Urinary bladder (tissue), 4 donors: Measurements from ENCODE around the gene DOCK4. TPM values are rescaled to one million over a fixed set of nuclear protein-coding genes. Genes with fewer than 3 reads are reported as not detected.

Experiments
- DNase-seq: peaks from one replicate; pipeline ENCODE4 v3.0.0-alpha.2; 2015; ENCODE audit errors: extremely low spot score
- H3K27ac ChIP-seq: one replicate; pipeline ENCODE4 v1.5.1; 2013; ENCODE audit warnings: low read depth, mild to moderate bottlenecking, moderate library complexity
- H3K36me3 ChIP-seq: one replicate; pipeline ENCODE4 v1.6.1; 2013; ENCODE audit warnings: mild to moderate bottlenecking, moderate library complexity; ENCODE audit not compliant: insufficient read depth
- H3K4me1 ChIP-seq: one replicate; pipeline ENCODE4 v1.6.1; 2013; ENCODE audit warnings: mild to moderate bottlenecking, moderate library complexity; ENCODE audit not compliant: insufficient read depth
- H3K4me3 ChIP-seq: one replicate; pipeline ENCODE4 v1.5.1; 2013; ENCODE audit warnings: low read depth, low read length
- WGBS: extraction: QIAGEN DNeasy Blood & Tissue Kit; methylation state at CpG from one replicate; pipeline ENCODE4 v1.1.7; 2013; 5-methylcytosine and 5-hydroxymethylcytosine counted together
- polyA plus RNA-seq: library from polyadenylated mRNA; stranded (reverse); fragments of 200-250 nt; gene quantifications from one replicate; pipeline ENCODE4 v1.2.3, GENCODE V29; 2013
- total RNA-seq: library from RNA; depleted of rRNA; stranded (reverse); fragments of >200 nt; gene quantifications from one replicate; pipeline ENCODE4 v1.2.3, GENCODE V29; 2014
- donor health status: healthy with polysubstance abuse.
- donor health status: healthy.

Gene DOCK4
- total and polyA plus RNA-seq, 2 donors = 5.9 to 46.5 TPM

GRCh38 chr7:111997546-111997945, 208.7 kb downstream of the DOCK4 start:
- H3K27ac ChIP-seq = no peak overlapping the region
- WGBS = 81% methylated on average over 1 of the region's 1 CpG
- DNase-seq = no peak
- H3K4me3 ChIP-seq = no peak overlapping the region
- H3K36me3 ChIP-seq = no peaks in the 10 kb centered on the region
- no peaks in the 10 kb centered on the region for H3K4me1 ChIP-seq

DNA sequence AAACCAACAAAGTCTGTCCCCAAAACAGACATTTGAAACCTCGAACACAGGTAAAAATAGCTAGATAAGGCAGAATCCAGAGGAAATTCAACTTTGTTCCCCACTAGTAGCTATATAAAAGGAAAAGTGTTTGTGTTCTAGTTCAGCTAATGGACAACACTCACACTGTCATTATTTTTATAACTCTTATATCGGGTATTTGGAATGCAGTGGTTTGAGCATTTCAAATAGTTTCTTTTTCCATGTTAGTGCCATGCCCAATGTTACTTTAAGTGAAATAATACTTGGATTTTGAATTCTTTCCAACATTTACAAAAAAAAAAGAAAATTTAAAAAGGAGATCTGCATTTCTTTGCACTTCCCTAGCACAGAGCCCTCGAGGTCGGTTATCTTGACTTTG, 213.6 kb downstream of the DOCK4 start:
- H3K4me1 ChIP-seq = no peaks in the 10 kb centered on the region
- H3K27ac ChIP-seq = no peak overlapping the region
- no peak overlapping the region for H3K4me3 ChIP-seq
- no peaks in the 10 kb centered on the region for H3K36me3 ChIP-seq
- no peak for DNase-seq
- 83% methylated on average over 4 of the region's 4 CpGs for WGBS

- no peaks in the 10 kb centered on the region for H3K36me3 ChIP-seq
- WGBS = 93% methylated on average over 3 of the region's 3 CpGs
- H3K4me3 ChIP-seq = no peak overlapping the region
- H3K4me1 ChIP-seq = no peaks in the 10 kb centered on the region
- no peak for DNase-seq
- no peak overlapping the region for H3K27ac ChIP-seq
These were observed 215.6 kb downstream of the DOCK4 start for GRCh38 chr7:111990643-111991042.

DNA sequence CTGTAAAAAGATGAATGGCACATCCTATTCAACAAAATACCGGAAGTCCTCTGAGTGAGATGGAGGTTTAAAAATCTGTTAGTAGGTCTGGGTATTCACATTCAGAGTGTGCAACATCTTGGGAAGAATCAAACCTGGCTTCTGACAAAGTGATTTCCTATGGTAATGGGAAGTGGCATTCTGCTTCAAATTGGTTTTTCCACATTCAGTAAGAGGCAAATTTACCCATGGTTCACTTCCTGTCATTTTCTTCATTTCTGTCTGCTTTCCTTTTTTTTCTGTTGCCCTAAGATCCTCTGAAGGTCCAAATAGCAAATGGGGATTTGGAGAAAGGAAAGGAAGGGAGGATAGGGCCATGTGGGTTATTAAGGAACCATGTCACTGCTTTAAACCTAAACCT, 218.3 kb downstream of the DOCK4 start:
- Histone ChIP-seq H3K4me1 (no peaks in the 10 kb centered on the region), H3K36me3 (no peaks in the 10 kb centered on the region), H3K4me3 (no peak overlapping the region), H3K27ac (no peak overlapping the region)
- DNase-seq = no peak
- WGBS = 78% methylated on average over 1 of the region's 1 CpG

DNA sequence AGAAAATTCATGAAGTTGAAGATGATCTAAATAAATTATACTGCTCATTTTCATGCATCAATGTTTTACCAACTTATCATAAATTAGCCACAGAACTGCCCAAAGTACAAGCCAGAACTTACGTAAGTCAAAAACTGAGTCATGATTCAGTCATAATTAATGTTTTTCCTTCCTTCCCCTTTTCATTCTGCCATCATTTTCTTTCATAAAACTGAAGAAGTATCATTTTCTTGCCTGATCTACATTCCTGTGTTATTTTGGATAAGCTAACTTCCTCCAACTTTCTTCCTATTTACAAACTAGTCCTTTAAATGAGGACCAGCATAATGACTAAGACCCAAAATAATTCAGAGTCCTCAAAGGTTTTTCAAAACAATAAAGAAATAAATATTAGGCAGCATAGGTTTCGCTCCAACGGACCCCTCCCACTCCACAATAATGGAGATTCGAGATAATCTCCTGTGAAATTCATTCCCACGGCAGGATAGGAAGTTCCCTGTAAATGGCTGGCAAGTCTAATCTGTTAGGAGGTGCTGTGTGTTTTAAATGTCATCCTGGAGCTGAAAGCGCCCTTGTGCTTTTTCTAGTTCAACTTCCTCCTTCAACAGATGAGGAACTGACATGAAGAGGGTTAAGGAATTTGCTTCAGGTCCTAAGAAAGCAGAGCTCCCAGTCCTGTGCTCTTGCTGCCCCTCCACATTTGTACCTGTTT, 218.9 kb downstream of the DOCK4 start:
- Histone ChIP-seq H3K36me3 (no peaks in the 10 kb centered on the region), H3K4me1 (no peaks in the 10 kb centered on the region), H3K4me3 (no peak overlapping the region), H3K27ac (no peak overlapping the region)
- WGBS = 61% methylated on average over 6 of the region's 6 CpGs
- DNase-seq = no peak

- WGBS = 78% methylated on average over 2 of the region's 2 CpGs
- H3K4me3 ChIP-seq = no peak overlapping the region
- H3K36me3 ChIP-seq = no peaks in the 10 kb centered on the region
- no peak overlapping the region for H3K27ac ChIP-seq
- no peaks in the 10 kb centered on the region for H3K4me1 ChIP-seq
- no peak for DNase-seq
These were observed 219.6 kb downstream of the DOCK4 start for GRCh38 chr7:111986601-111987000.

DNA sequence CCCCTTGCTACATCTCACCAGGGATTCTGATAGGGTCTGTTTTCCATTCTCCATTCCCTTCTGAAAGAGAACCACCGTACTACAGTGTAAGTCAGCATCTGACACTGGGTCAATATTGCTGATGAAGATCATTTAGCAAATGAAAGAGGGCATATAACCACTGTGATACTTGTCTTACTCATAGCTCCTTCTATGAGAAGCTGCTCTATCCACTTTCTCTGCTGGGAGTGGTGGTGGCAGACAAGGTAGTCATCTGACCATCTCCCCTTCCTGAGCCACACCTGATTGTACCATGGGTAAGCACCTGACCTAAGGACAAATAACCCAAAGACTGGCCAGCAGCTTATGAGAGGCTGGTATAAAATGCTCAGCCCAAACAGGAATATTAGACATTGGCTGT, 220.4 kb downstream of the DOCK4 start:
- Histone ChIP-seq H3K27ac (no peak overlapping the region), H3K36me3 (no peaks in the 10 kb centered on the region), H3K4me1 (no peaks in the 10 kb centered on the region), H3K4me3 (no peak overlapping the region)
- WGBS = 99% methylated on average over 1 of the region's 1 CpG
- DNase-seq = no peak

GRCh38 chr7:111982804-111983203, 223.4 kb downstream of the DOCK4 start:
- H3K4me3 ChIP-seq = no peak overlapping the region
- WGBS = 66% methylated on average over 2 of the region's 2 CpGs

DNA sequence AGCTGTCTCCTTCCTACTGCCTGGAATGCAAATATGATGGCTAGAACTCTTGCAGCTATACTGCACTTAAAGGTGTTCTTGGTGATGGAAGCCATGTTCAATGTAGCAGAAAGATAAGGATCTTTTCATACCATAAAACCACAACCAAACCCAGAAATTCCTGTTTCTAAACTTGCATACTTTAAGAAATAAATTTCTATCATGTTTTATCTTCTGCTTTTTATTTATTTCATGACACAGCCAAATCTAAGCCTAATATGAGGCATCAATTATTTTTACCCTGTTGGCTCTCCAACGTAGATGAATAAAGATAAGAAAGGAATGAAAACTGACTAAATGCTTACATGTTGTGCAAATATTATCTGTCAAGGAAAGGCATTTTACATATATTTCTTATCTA, 224.1 kb downstream of the DOCK4 start:
- WGBS = 56% methylated on average over 1 of the region's 1 CpG
- no peak overlapping the region for H3K4me3 ChIP-seq
- H3K36me3 ChIP-seq = no peaks in the 10 kb centered on the region
- no peak overlapping the region for H3K27ac ChIP-seq
- DNase-seq = no peak
- H3K4me1 ChIP-seq = no peaks in the 10 kb centered on the region

More at GRCh38 chr7:111982804-111983203, 223.4 kb downstream of the DOCK4 start:
- Histone ChIP-seq H3K4me1 (no peaks in the 10 kb centered on the region), H3K27ac (no peak overlapping the region), H3K36me3 (no peaks in the 10 kb centered on the region)
- DNase-seq = no peak

GRCh38 chr7:111980725-111981124, 225.5 kb downstream of the DOCK4 start:
- no peaks in the 10 kb centered on the region for H3K4me1 ChIP-seq
- no peak overlapping the region for H3K4me3 ChIP-seq
- H3K27ac ChIP-seq = no peak overlapping the region
- 76% methylated on average over 1 of the region's 1 CpG for WGBS
- no peaks in the 10 kb centered on the region for H3K36me3 ChIP-seq
- DNase-seq = no peak

GRCh38 chr7:111975346-111975745, 230.9 kb downstream of the DOCK4 start:
- DNase-seq = no peak
- WGBS = 38% methylated on average over 4 of the region's 4 CpGs
- Histone ChIP-seq H3K4me3 (no peak overlapping the region), H3K36me3 (no peaks in the 10 kb centered on the region), H3K27ac (no peak overlapping the region), H3K4me1 (no peaks in the 10 kb centered on the region)

GRCh38 chr7:111960984-111961383, 245.2 kb downstream of the DOCK4 start:
- Histone ChIP-seq H3K4me3 (no peak overlapping the region), H3K4me1 (no peaks in the 10 kb centered on the region), H3K36me3 (no peaks in the 10 kb centered on the region), H3K27ac (no peak overlapping the region)
- DNase-seq = no peak
- 90% methylated on average over 5 of the region's 5 CpGs for WGBS

- DNase-seq = no peak
- WGBS = 75% methylated on average over 4 of the region's 4 CpGs
- no peak overlapping the region for H3K27ac ChIP-seq
- no peaks in the 10 kb centered on the region for H3K36me3 ChIP-seq
- H3K4me1 ChIP-seq = no peaks in the 10 kb centered on the region
- no peak overlapping the region for H3K4me3 ChIP-seq
These were observed 247.3 kb downstream of the DOCK4 start for GRCh38 chr7:111958896-111959295.

DNA sequence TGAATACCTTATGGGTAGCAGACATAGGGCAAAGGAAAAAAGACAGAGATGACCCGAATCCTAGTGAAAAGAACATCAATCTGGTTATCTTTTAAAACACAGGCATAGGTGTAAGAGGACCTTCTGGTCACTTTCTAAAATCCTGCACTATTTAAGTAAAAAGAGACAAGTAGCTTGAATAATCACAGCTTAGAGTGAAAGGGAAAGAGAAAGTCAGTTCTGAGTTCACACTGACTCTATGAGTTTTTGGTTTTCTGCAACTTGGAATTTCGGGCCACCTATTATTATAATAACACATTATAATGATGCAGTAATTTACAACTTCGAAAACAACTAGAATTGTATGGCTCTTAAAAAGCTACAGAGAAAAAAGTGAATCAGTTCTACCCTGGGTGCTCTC, 247.8 kb downstream of the DOCK4 start:
- H3K36me3 ChIP-seq = no peaks in the 10 kb centered on the region
- no peaks in the 10 kb centered on the region for H3K4me1 ChIP-seq
- no peak overlapping the region for H3K27ac ChIP-seq
- H3K4me3 ChIP-seq = no peak overlapping the region
- 93% methylated on average over 3 of the region's 3 CpGs for WGBS
- DNase-seq = no peak

- WGBS = 70% methylated on average over 1 of the region's 1 CpG
- Histone ChIP-seq H3K27ac (no peak overlapping the region), H3K4me1 (no peaks in the 10 kb centered on the region), H3K36me3 (no peaks in the 10 kb centered on the region), H3K4me3 (no peak overlapping the region)
- DNase-seq = no peak
These were observed 250.6 kb downstream of the DOCK4 start for GRCh38 chr7:111955616-111956015.
